ENCODE results near the gene ENTPD7. TPM values are rescaled to one million over a fixed set of nuclear protein-coding genes. Genes with fewer than 3 reads are reported as not detected.
A peak's percentile ranks its signal among the peaks of the same experiment; 100 is the strongest.

ENTPD7 gene
- polyA plus RNA-seq, 4 donors = 7.3 to 48.8 (median 9.3) TPM

DNA sequence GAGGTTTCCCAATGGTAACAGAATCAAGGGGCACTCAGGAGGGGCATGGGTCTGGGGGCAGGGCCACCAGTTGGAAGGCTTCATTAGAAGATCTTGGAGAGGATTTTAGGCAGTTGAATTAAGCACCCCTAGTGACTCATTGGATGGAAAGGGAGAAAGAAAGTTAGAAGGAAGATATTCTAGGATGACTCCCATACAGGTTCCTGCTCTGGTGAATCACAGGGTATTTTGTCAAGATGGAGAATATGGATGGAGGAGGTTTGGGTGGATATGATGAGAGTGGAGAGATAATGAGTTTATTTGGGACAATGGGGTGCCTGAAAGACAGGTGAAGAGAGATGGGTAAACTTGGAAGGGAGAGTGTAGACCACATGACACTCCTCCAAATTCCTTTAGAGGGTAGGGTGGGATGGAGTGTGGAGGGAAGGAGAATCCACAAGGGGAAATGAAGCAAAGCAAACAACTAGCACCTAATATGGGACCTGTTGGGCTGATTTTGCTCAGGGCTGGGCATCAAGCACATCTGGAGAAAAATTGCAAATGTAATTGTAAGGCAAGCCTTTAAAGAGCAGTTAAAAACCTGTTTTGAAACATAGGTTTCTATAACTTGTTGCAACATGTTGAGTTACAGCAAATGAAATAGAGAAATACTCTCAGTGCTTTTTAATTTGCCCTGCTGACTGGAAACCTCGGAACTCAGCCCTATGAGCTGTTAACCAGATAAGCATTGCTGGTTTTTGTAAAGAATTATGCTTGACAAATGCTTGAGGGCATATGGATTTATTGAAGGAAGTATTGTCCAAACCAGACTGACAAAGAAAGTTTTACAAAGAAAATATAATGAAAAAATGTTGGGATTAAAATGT lies 2.9 kb upstream of the ENTPD7 start:
- Histone ChIP-seq H3K27me3 (ENCODE audit: control insufficient read depth in 3 of 3, insufficient read depth in 3 of 3, low read length in 3 of 3) (no peaks in the 10 kb centered on the region), H3K27ac (ENCODE audit: low read depth in 1 of 3, low read length in 2 of 3) (no peak overlapping the region), H3K36me3 (ENCODE audit: control insufficient read depth in 3 of 3, insufficient read depth in 2 of 3, low read depth in 1 of 3, low read length in 3 of 3) (peaks cover 0 to 3% (median 0%) of the 10 kb centered on the region in 3 donors), H3K9me3 (ENCODE audit: control insufficient read depth in 2 of 2, insufficient read depth in 1 of 2, low read depth in 1 of 2, low read length in 1 of 2) (no peaks in the 10 kb centered on the region), H3K4me3 (ENCODE audit: low read depth in 1 of 3, low read length in 3 of 3) (no peak overlapping the region), H3K4me1 (ENCODE audit: control insufficient read depth in 3 of 3, insufficient read depth in 2 of 3, low read depth in 1 of 3, low read length in 2 of 3) (peaks cover 0 to 9% (median 3%) of the 10 kb centered on the region in 3 donors)
- DNase-seq (no peak), FAIRE-seq (no peak)
- 0 to 51% (median 0%) methylated on average over 1 of the region's 1 CpG for WGBS, 3 donors

DNA sequence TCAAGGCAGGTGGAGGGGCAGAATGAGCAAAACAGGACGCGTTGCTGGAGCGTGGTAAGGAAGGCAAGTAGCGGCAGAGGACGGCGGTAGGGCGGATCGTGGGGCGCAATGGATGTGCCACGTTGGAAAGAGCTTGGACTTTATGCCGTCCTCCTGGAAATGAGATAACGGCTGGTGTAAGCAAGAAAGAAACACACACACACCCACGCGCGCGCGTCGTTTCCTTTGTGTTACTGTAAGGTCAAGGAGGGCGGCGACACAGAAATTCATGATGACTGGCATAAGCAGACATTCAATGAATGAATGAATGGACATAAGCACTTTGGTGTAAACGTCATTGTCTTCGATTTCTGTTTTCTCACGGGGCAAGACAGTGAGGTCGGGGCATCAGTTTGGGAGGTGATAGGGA lies 683 bp upstream of the ENTPD7 start:
- no peaks in the 10 kb centered on the region for H3K27me3 ChIP-seq (ENCODE audit: control insufficient read depth in 3 of 3, insufficient read depth in 3 of 3, low read length in 3 of 3)
- peak overlapping the region; percentile 50 to 93 (median 88) for H3K4me3 ChIP-seq (ENCODE audit: low read depth in 1 of 3, low read length in 3 of 3)
- peak; percentile 91 to 92 for DNase-seq
- FAIRE-seq = no peak
- H3K9me3 ChIP-seq (ENCODE audit: control insufficient read depth in 2 of 2, insufficient read depth in 1 of 2, low read depth in 1 of 2, low read length in 1 of 2) = no peaks in the 10 kb centered on the region
- H3K27ac ChIP-seq (ENCODE audit: low read depth in 1 of 3, low read length in 2 of 3) = peak overlapping the region; percentile 79 to 96 (median 92)
- H3K4me1 ChIP-seq (ENCODE audit: control insufficient read depth in 3 of 3, insufficient read depth in 2 of 3, low read depth in 1 of 3, low read length in 2 of 3) = peaks cover 3 to 14% (median 4%) of the 10 kb centered on the region in 3 donors
- peaks cover 0 to 7% (median 3%) of the 10 kb centered on the region in 3 donors for H3K36me3 ChIP-seq (ENCODE audit: control insufficient read depth in 3 of 3, insufficient read depth in 2 of 3, low read depth in 1 of 3, low read length in 3 of 3)
- 5 to 8% (median 7%) methylated on average over 24 of the region's 24 CpGs for WGBS, 3 donors

DNA sequence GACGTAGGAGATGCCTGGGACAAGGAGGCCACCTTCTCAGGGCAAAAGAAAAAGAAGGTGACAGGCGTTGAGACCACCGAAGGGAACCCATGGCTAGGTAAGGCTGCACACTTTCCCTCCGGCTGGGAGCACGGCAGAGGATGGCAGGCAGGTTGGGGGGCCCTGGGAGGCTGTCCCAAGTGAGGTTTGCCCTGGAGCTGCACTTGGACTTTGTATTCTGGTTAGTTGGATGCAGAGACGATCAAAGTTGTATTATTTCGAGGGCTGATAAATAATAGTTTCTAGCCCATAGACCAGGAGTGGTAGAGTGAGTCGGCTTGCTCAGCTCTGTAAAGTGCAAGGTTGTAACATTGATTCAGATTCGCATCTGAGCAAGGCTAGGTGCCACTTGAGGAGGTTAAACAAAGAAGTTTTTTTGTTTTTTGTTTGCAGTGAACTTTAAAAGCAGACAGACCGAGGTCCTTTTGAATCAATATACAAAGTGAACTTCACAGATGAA lies 608 bp downstream of the ENTPD7 start:
- FAIRE-seq (no peak), DNase-seq (peak; percentile 69 to 72)
- H3K9me3 ChIP-seq (ENCODE audit: control insufficient read depth in 2 of 2, insufficient read depth in 1 of 2, low read depth in 1 of 2, low read length in 1 of 2) = no peaks in the 10 kb centered on the region
- H3K27ac ChIP-seq (ENCODE audit: low read depth in 1 of 3, low read length in 2 of 3) = peak overlapping the region; percentile 75 to 96 (median 86)
- H3K4me3 ChIP-seq (ENCODE audit: low read depth in 1 of 3, low read length in 3 of 3) = peak overlapping the region; percentile 68 to 93 (median 88)
- WGBS, 3 donors = 3 to 13% (median 9%) methylated on average over 10 of the region's 10 CpGs
- H3K27me3 ChIP-seq (ENCODE audit: control insufficient read depth in 3 of 3, insufficient read depth in 3 of 3, low read length in 3 of 3) = no peaks in the 10 kb centered on the region
- H3K36me3 ChIP-seq (ENCODE audit: control insufficient read depth in 3 of 3, insufficient read depth in 2 of 3, low read depth in 1 of 3, low read length in 3 of 3) = peaks cover 0 to 13% (median 3%) of the 10 kb centered on the region in 3 donors
- peaks cover 3 to 17% (median 6%) of the 10 kb centered on the region in 3 donors for H3K4me1 ChIP-seq (ENCODE audit: control insufficient read depth in 3 of 3, insufficient read depth in 2 of 3, low read depth in 1 of 3, low read length in 2 of 3)

DNA sequence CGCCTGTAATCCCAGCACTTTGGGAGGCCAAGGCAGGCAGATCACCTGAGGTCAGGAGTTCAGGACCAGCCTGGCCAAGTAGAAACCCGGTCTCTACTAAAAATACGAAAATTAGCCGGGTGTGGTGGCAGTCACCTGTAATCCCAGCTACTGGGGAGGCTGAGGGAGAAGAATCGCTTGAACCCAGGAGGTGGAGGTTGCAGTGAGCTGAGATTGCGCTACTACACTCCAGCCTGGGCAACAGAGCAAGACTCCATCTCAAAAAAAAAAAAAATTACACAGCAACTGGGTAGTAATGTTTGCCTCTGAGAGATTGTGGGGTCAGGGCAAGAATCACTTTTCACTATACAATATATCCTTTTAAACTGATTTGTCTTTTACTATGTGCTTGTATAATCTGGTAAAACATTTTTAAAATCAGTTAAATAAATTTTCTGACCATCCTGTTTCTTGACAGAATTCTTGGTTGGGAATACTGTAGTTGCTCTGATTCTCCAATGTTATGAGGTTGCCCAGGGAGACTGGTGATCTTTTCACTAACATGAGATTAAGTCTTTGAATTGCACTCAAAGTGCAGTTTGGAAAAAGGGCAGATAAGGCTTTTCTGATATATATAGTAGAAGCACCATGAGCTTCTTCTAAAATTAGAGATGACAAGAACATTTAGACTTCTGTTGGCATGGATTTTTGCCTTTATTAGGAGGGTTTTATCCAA lies 1.5 kb downstream of the ENTPD7 start:
- FAIRE-seq = no peak
- WGBS, 3 donors = 63 to 88% (median 74%) methylated on average over 6 of the region's 6 CpGs
- H3K36me3 ChIP-seq (ENCODE audit: control insufficient read depth in 3 of 3, insufficient read depth in 2 of 3, low read depth in 1 of 3, low read length in 3 of 3) = peaks cover 0 to 18% (median 5%) of the 10 kb centered on the region in 3 donors
- no peaks in the 10 kb centered on the region for H3K27me3 ChIP-seq (ENCODE audit: control insufficient read depth in 3 of 3, insufficient read depth in 3 of 3, low read length in 3 of 3)
- no peaks in the 10 kb centered on the region for H3K9me3 ChIP-seq (ENCODE audit: control insufficient read depth in 2 of 2, insufficient read depth in 1 of 2, low read depth in 1 of 2, low read length in 1 of 2)
- H3K4me1 ChIP-seq (ENCODE audit: control insufficient read depth in 3 of 3, insufficient read depth in 2 of 3, low read depth in 1 of 3, low read length in 2 of 3) = peaks cover 3 to 23% (median 8%) of the 10 kb centered on the region in 3 donors
- peak; percentile 34 to 75 for DNase-seq
- peak overlapping the region in 2 of 3 donors; percentile 88 to 93 for H3K4me3 ChIP-seq (ENCODE audit: low read depth in 1 of 3, low read length in 3 of 3)
- H3K27ac ChIP-seq (ENCODE audit: low read depth in 1 of 3, low read length in 2 of 3) = peak overlapping the region in 2 of 3 donors; percentile 53 to 96

DNA sequence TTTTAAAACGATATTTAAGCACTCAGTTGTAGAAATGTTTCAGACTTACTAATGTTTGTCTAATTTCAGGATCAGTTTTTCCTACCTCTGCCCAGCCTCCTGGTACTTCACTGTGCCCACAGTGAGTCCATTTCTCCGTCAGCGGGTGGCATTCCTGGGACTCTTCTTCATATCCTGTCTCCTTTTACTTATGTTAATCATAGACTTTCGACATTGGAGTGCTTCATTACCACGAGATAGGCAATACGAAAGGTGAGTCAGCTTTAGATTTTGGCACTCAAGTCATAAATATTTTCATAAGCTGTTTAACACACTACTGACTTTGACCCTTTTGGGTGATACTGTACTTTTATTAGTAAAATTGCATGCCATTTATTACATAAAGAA lies 2.1 kb downstream of the ENTPD7 start:
- H3K4me1 ChIP-seq (ENCODE audit: control insufficient read depth in 3 of 3, insufficient read depth in 2 of 3, low read depth in 1 of 3, low read length in 2 of 3) = peaks cover 3 to 28% (median 9%) of the 10 kb centered on the region in 3 donors
- H3K36me3 ChIP-seq (ENCODE audit: control insufficient read depth in 3 of 3, insufficient read depth in 2 of 3, low read depth in 1 of 3, low read length in 3 of 3) = peaks cover 2 to 22% (median 5%) of the 10 kb centered on the region in 3 donors
- WGBS, 3 donors = 12 to 57% (median 30%) methylated on average over 6 of the region's 6 CpGs
- no peaks in the 10 kb centered on the region for H3K9me3 ChIP-seq (ENCODE audit: control insufficient read depth in 2 of 2, insufficient read depth in 1 of 2, low read depth in 1 of 2, low read length in 1 of 2)
- peak overlapping the region in 2 of 3 donors; percentile 24 to 43 for H3K4me3 ChIP-seq (ENCODE audit: low read depth in 1 of 3, low read length in 3 of 3)
- DNase-seq (peak; percentile 84 to 86), FAIRE-seq (no peak)
- H3K27me3 ChIP-seq (ENCODE audit: control insufficient read depth in 3 of 3, insufficient read depth in 3 of 3, low read length in 3 of 3) = no peaks in the 10 kb centered on the region
- peak overlapping the region; percentile 53 to 96 (median 75) for H3K27ac ChIP-seq (ENCODE audit: low read depth in 1 of 3, low read length in 2 of 3)

DNA sequence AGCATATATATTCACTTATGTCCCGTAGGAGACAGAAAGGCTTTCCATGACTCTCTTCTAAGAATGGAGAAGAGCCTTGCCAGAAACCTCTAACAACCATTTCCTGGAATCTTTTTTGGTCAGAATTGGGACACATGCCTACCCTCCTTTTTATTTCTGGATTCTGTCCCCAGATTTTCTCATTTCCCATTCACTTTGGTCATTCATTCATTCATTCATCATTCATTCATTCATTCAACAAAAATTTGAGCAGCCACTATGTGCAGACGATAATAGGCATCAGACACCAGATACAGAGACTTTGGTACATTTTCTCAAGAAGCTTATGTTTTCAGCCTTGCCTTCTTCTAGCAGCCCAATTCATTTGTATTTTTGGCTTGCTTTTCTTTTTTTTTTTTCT lies 6.0 kb downstream of the ENTPD7 start:
- H3K36me3 ChIP-seq (ENCODE audit: control insufficient read depth in 3 of 3, insufficient read depth in 2 of 3, low read depth in 1 of 3, low read length in 3 of 3) = peaks cover 2 to 29% (median 5%) of the 10 kb centered on the region in 3 donors
- H3K27me3 ChIP-seq (ENCODE audit: control insufficient read depth in 3 of 3, insufficient read depth in 3 of 3, low read length in 3 of 3) = no peaks in the 10 kb centered on the region
- H3K4me1 ChIP-seq (ENCODE audit: control insufficient read depth in 3 of 3, insufficient read depth in 2 of 3, low read depth in 1 of 3, low read length in 2 of 3) = peaks cover 2 to 31% (median 9%) of the 10 kb centered on the region in 3 donors
- DNase-seq (no peak), FAIRE-seq (no peak)
- H3K4me3 ChIP-seq (ENCODE audit: low read depth in 1 of 3, low read length in 3 of 3) = no peak overlapping the region
- no peaks in the 10 kb centered on the region for H3K9me3 ChIP-seq (ENCODE audit: control insufficient read depth in 2 of 2, insufficient read depth in 1 of 2, low read depth in 1 of 2, low read length in 1 of 2)
- peak overlapping the region in 2 of 3 donors; percentile 20 to 81 for H3K27ac ChIP-seq (ENCODE audit: low read depth in 1 of 3, low read length in 2 of 3)
- WGBS, 3 donors = 95 to 100% (median 97%) methylated on average over 2 of the region's 2 CpGs

DNA sequence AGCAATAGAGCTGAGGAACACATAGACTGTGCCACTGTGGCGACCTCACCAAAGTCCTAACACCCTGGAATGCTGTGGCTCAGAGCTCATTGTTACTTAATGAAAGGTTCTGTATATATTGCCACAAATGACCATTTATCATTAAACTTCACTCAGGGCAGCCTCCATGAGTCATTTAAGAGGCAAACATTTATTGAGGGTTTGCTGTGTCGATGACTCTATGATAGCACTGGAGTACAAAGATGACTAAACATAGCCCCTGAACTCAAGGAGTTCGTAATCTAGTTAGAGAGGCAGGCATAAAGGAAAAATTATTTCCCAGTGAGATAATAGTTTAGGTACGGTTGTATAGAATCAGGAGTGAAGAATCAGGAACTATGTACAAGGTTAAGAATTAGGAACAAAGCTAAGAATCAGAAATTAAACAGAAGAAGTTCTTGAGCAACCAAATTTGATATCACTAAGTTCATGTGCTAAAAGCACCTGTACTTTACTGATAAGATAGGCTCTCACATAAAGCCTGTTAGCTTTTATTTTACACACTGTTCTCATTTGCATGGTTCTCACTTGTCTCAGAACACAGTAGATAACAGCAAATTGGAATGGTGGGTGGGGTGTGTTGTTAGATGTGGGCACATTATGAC lies 7.9 kb downstream of the ENTPD7 start:
- FAIRE-seq (peak; percentile 75), DNase-seq (peak; percentile 80 to 92)
- Histone ChIP-seq H3K27ac (ENCODE audit: low read depth in 1 of 3, low read length in 2 of 3) (peak overlapping the region in 1 of 3 donors; percentile 81), H3K27me3 (ENCODE audit: control insufficient read depth in 3 of 3, insufficient read depth in 3 of 3, low read length in 3 of 3) (no peaks in the 10 kb centered on the region), H3K36me3 (ENCODE audit: control insufficient read depth in 3 of 3, insufficient read depth in 2 of 3, low read depth in 1 of 3, low read length in 3 of 3) (peaks cover 2 to 33% (median 11%) of the 10 kb centered on the region in 3 donors), H3K4me1 (ENCODE audit: control insufficient read depth in 3 of 3, insufficient read depth in 2 of 3, low read depth in 1 of 3, low read length in 2 of 3) (peaks cover 0 to 29% (median 9%) of the 10 kb centered on the region in 3 donors), H3K4me3 (ENCODE audit: low read depth in 1 of 3, low read length in 3 of 3) (no peak overlapping the region), H3K9me3 (ENCODE audit: control insufficient read depth in 2 of 2, insufficient read depth in 1 of 2, low read depth in 1 of 2, low read length in 1 of 2) (no peaks in the 10 kb centered on the region)
- 16 to 63% (median 37%) methylated on average over 4 of the region's 4 CpGs for WGBS, 3 donors

DNA sequence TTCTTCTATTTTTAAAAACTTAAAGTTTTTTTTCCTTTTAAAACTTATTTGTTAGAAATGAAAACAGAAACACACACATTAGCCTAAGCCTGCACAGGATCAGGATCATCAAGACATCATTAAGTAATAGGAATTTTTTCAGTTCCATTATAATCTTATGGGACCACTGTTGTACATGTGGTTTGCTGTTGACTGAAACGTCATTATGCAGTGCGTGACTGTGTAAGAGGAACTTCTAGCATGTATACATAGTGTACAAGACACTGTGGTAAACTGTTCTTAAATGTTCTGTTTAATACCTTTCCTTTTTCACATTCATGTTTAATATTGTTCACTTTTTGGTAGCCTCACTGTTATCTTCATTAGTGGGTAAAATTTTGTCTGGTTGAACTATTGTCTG lies 12.1 kb downstream of the ENTPD7 start:
- Histone ChIP-seq H3K9me3 (ENCODE audit: control insufficient read depth in 2 of 2, insufficient read depth in 1 of 2, low read depth in 1 of 2, low read length in 1 of 2) (no peaks in the 10 kb centered on the region), H3K27ac (ENCODE audit: low read depth in 1 of 3, low read length in 2 of 3) (no peak overlapping the region), H3K4me1 (ENCODE audit: control insufficient read depth in 3 of 3, insufficient read depth in 2 of 3, low read depth in 1 of 3, low read length in 2 of 3) (peaks cover 0 to 10% (median 0%) of the 10 kb centered on the region in 3 donors), H3K27me3 (ENCODE audit: control insufficient read depth in 3 of 3, insufficient read depth in 3 of 3, low read length in 3 of 3) (no peaks in the 10 kb centered on the region), H3K36me3 (ENCODE audit: control insufficient read depth in 3 of 3, insufficient read depth in 2 of 3, low read depth in 1 of 3, low read length in 3 of 3) (peaks cover 0 to 16% (median 7%) of the 10 kb centered on the region in 3 donors), H3K4me3 (ENCODE audit: low read depth in 1 of 3, low read length in 3 of 3) (no peak overlapping the region)
- no peak for FAIRE-seq
- DNase-seq = no peak
- 86 to 97% (median 90%) methylated on average over 2 of the region's 2 CpGs for WGBS, 3 donors

Measured in small intestine (tissue), 7 donors.